Small intestine (tissue), 7 donors: ENCODE measurements around the gene SEMA5B. TPM values are rescaled to one million over a fixed set of nuclear protein-coding genes. Genes with fewer than 3 reads are reported as not detected.

ENCODE experiments used
- DNase-seq, 2 donors: peaks; one replicate each; pipeline versions ENCODE4 v3.0.0 to v3.0.0-alpha.2; 2013
- FAIRE-seq: peaks from 2 replicates; lab custom pipeline; 2012; peaks lifted over from hg19 to GRCh38; lab: Jason Lieb, UNC
- H3K27ac ChIP-seq, 3 donors: one replicate each; pipeline ENCODE4 v1.5.1; 2013; ENCODE audit warnings: low read length in 2 of 3, mild to moderate bottlenecking in 2 of 3, control low read depth in 1 of 3, inconsistent platforms in 1 of 3, low read depth in 1 of 3, moderate library complexity in 1 of 3
- H3K27me3 ChIP-seq, 3 donors: one replicate each; pipeline ENCODE4 v1.6.1; 2013; ENCODE audit warnings: low read length in 3 of 3, inconsistent platforms in 1 of 3; ENCODE audit not compliant: control insufficient read depth in 3 of 3, insufficient read depth in 3 of 3
- H3K36me3 ChIP-seq, 3 donors: one replicate each; pipeline ENCODE4 v1.6.1; 2013; ENCODE audit warnings: low read length in 3 of 3, inconsistent platforms in 1 of 3, low read depth in 1 of 3, mild to moderate bottlenecking in 1 of 3, moderate library complexity in 1 of 3; ENCODE audit not compliant: control insufficient read depth in 3 of 3, insufficient read depth in 2 of 3
- H3K4me1 ChIP-seq, 3 donors: one replicate each; pipeline ENCODE4 v1.6.1; 2013; ENCODE audit warnings: low read length in 2 of 3, inconsistent platforms in 1 of 3, low read depth in 1 of 3, mild to moderate bottlenecking in 1 of 3, moderate library complexity in 1 of 3; ENCODE audit not compliant: control insufficient read depth in 3 of 3, insufficient read depth in 2 of 3
- H3K4me3 ChIP-seq, 3 donors: one replicate each; pipeline ENCODE4 v1.5.1; 2013; ENCODE audit warnings: low read length in 3 of 3, control low read depth in 1 of 3, inconsistent platforms in 1 of 3, low read depth in 1 of 3, mild to moderate bottlenecking in 1 of 3, moderate library complexity in 1 of 3
- H3K9me3 ChIP-seq, 2 donors: one replicate each; pipeline ENCODE4 v1.6.1; 2013; ENCODE audit warnings: low read depth in 1 of 2, low read length in 1 of 2; ENCODE audit not compliant: control insufficient read depth in 2 of 2, insufficient read depth in 1 of 2
- WGBS, 3 donors: extraction: QIAGEN DNeasy Blood & Tissue Kit; methylation state at CpG; one replicate each; pipeline ENCODE4 v1.1.7; 2013; 5-methylcytosine and 5-hydroxymethylcytosine counted together
- polyA plus RNA-seq, 4 donors: library from polyadenylated mRNA; stranded (reverse) in 3 of 4; unstranded in 1 of 4; fragments of 200-250 nt in 3 of 4; fragments of 120-200 nt in 1 of 4; gene quantifications; one replicate each; pipeline versions ENCODE4 v1.2.1 to v1.2.3, GENCODE V29; 2013
- donor health status: healthy with polysubstance abuse.
- donor health status: control.
- donor health status: control.
- donor health status: Bipolar disorder and iron deficiency.
- donor health status: healthy.

SEMA5B gene
- polyA plus RNA-seq, 4 donors, result 0.75 to 4.0 (median 1.9) TPM; not detected in 1

DNA sequence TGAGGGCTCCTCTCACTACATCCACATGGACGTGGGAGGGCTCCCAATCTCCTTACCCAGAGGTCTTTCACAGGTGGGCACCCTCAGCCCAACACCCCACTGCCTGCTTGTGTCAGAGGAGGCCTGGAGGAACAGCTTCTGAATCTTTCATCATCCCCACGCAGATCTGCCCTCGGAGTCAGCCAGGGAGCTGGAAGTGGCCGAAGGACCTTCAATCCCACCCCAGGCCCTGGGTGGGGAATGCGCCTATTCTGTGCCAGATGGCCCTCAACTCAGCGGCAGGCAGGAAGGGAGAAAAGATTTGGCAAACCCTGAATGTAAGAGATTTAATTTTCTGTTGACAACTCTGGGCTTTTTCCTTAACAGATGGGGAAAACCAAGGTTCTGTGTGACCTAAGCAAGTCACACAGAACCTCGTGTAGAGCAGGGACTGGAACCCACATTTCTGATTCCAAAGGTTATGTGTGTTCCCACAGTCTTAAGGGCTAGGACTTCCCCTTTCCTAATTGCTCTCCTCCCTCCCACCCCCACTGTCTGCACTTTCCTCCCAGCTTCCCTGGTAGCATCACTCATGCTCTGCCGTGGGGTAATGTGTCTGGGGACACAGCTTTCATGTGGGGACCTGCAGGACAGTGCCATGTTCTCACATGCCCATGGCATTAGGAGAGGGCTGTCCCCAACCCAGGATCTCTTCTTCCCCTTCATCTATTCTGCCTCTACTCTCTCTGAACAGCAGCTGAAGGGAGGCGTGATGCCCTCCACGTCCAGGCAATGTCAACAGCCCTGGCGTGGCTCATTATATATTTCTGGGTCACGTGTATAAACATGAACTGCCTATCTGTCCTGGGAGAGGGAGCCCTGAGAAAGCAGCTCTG is 98.1 kb downstream of the SEMA5B start:
- Histone ChIP-seq H3K4me3 (no peak overlapping the region), H3K27me3 (no peaks in the 10 kb centered on the region), H3K36me3 (no peaks in the 10 kb centered on the region), H3K9me3 (no peaks in the 10 kb centered on the region), H3K27ac (no peak overlapping the region), H3K4me1 (peaks cover 0 to 25% (median 0%) of the 10 kb centered on the region in 3 donors)
- DNase-seq, result peak in 1 of 2 donors; percentile 26
- FAIRE-seq, result no peak
- 49 to 57% (median 55%) methylated on average over 12 of the region's 12 CpGs for WGBS, 3 donors

DNA sequence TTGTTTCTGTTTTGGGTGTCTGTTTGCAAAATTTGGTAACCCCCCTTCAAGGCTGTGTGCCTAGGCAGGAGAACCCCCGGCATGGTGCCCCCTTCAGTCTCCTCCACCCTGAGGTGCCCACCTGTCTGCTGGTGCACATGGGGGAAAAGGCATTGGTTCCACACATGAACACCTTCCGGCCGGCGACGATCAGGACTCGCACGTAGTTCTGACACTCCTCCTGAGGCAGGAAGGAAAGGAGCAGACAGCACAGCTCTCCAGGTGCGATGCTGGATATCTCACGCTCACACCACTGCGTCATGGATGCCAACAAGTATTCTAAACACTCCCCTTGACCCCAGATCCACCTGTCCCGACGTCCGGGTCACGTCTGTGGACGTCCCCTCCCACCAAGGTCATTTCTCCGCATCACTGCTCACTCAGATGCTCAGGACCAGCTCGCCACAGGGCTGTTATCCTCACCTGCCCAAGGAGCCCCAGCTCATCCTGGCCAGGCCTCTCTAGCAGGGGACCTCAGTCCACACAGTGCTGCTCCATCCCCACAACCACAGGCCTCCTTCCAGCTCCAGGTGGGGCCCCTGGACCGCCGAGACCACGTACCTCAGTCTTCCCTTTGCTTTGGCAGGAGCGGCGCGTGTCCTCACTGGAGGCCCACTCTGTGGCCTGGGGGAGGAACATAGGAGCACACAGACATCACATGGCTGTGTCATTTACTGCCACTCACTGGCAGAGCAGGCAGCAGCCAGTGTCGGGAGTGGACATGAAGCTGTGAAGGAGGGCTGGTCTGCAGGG is 99.0 kb downstream of the SEMA5B start:
- 83 to 86% (median 83%) methylated on average over 24 of the region's 24 CpGs for WGBS, 3 donors
- H3K27me3 ChIP-seq, result peaks cover 0 to 1% (median 0%) of the 10 kb centered on the region in 3 donors
- no peaks in the 10 kb centered on the region for H3K36me3 ChIP-seq
- DNase-seq (no peak), FAIRE-seq (no peak)
- no peak overlapping the region for H3K27ac ChIP-seq
- peaks cover 0 to 25% (median 0%) of the 10 kb centered on the region in 3 donors for H3K4me1 ChIP-seq
- no peak overlapping the region for H3K4me3 ChIP-seq
- H3K9me3 ChIP-seq, result no peaks in the 10 kb centered on the region

DNA sequence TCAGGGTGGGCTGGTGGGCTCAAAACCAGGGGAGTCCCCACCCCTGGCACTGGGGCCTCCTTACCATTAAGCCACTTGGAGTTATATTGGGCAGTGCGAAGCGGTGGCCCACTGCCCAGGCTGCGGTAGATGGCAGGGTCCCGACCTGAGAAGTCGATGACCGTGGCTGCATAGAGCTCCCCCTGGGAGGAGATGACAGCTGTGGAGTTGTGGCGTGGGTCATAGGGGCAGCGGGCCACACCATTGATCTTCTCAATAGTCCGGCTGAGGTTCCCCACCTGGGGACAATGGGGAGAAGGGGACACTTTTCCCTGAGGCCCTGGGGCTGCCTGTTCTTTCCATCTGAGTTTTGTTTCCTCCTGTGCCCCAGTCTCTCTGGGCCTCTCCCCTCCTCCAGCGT is 99.8 kb downstream of the SEMA5B start:
- no peak for FAIRE-seq
- WGBS, 3 donors, result 88 to 96% (median 90%) methylated on average over 9 to 10 of the region's 10 CpGs
- peaks cover 0 to 10% (median 3%) of the 10 kb centered on the region in 3 donors for H3K27me3 ChIP-seq
- no peak overlapping the region for H3K4me3 ChIP-seq
- H3K27ac ChIP-seq, result no peak overlapping the region
- no peak for DNase-seq
- peaks cover 0 to 21% (median 0%) of the 10 kb centered on the region in 3 donors for H3K4me1 ChIP-seq
- no peaks in the 10 kb centered on the region for H3K36me3 ChIP-seq
- no peaks in the 10 kb centered on the region for H3K9me3 ChIP-seq

DNA sequence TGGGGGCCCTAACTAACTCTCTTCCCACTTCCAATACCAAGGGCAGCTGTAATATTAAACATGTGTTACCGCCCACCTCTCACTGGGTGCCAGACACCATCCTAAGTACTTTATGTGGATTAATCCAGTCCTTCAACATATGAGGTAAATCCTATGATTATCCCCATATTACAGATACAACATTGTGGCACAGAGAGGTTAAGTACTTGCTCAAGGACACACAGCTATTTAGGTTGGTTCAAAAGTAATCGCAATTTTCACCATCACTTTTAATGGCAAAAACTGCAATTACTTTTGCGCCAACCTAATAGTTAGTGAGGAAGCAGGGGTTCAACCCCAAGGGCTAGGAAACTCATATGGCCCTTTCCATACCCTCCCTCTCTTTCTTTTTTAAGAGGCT is 100.8 kb downstream of the SEMA5B start:
- Histone ChIP-seq H3K27ac (no peak overlapping the region), H3K4me1 (peaks cover 0 to 17% (median 0%) of the 10 kb centered on the region in 3 donors), H3K4me3 (no peak overlapping the region), H3K27me3 (peaks cover 6 to 19% (median 7%) of the 10 kb centered on the region in 3 donors), H3K36me3 (no peaks in the 10 kb centered on the region), H3K9me3 (no peaks in the 10 kb centered on the region)
- no peak for FAIRE-seq
- no peak for DNase-seq
- WGBS, 3 donors, result 90 to 98% (median 97%) methylated on average over 3 of the region's 3 CpGs

DNA sequence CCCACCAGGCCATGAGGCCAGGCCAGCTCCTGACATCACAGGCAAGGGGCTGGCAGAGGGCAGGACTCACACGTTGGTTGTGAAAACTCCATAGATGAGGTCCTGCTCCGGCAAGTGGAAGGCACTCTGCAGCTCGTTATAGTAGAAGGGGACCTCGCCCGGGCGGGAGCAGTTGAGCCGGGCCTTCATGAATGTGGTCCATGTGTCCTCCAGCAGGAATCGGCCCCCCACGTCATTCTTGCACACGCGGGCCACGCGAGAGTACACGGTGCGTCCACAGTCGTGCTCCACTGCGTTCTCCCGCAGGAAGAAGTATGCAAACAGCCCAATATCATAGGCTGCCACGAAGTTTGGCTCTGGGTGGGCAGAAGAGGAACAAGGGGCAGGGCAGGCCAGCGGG is 101.2 kb downstream of the SEMA5B start:
- H3K27me3 ChIP-seq, result peaks cover 7 to 24% (median 8%) of the 10 kb centered on the region in 3 donors
- H3K9me3 ChIP-seq, result no peaks in the 10 kb centered on the region
- peaks cover 0 to 17% (median 0%) of the 10 kb centered on the region in 3 donors for H3K4me1 ChIP-seq
- no peak overlapping the region for H3K27ac ChIP-seq
- H3K36me3 ChIP-seq, result no peaks in the 10 kb centered on the region
- WGBS, 3 donors, result 88 to 91% (median 89%) methylated on average over 20 of the region's 20 CpGs
- DNase-seq, result no peak
- no peak overlapping the region for H3K4me3 ChIP-seq
- FAIRE-seq, result no peak

DNA sequence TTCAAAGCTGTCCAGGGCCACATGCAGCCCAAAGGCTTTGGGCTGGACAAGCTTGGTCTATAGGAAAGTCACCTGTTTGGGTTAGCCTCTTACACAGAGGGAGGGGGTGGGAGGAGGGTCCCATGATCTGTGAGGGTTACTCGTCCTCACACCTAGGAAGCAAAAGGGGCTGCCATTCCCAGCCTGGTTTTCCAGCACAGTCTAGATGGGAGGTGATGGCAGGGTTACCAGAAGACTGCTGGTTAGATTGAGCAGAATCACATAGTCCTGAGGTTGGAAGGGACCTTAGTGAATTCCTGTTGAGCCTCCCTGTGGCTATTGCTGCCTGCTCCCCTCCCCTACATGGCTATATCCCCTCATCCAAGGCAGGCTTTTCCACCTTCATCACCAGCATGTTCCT is 101.8 kb downstream of the SEMA5B start:
- WGBS, 3 donors, result 73 to 82% (median 80%) methylated on average over 1 of the region's 1 CpG
- Histone ChIP-seq H3K4me3 (no peak overlapping the region), H3K9me3 (no peaks in the 10 kb centered on the region), H3K4me1 (peaks cover 0 to 17% (median 0%) of the 10 kb centered on the region in 3 donors), H3K36me3 (no peaks in the 10 kb centered on the region), H3K27ac (no peak overlapping the region), H3K27me3 (peaks cover 8 to 29% (median 10%) of the 10 kb centered on the region in 3 donors)
- FAIRE-seq (no peak), DNase-seq (no peak)

DNA sequence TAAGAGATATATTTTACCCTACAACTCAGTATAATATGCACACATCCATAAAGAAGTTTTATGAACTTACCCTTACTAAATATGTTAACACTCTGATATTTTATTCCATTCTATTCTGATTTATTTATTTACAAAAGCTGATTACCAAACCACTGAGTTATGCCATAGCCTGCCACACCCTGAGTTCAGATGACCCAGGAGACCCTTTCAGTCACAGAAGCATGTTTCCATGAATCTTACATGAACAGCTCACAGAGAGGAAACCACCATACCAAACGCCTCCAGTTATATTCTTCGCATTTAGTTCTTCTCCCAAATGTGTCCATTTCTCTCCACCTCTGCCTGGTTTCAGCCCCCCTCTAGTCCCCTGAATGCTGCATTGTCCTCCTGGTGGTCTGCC is 103.5 kb downstream of the SEMA5B start:
- no peak overlapping the region for H3K4me3 ChIP-seq
- no peak overlapping the region for H3K27ac ChIP-seq
- DNase-seq (no peak), FAIRE-seq (no peak)
- peaks cover 0 to 7% (median 0%) of the 10 kb centered on the region in 3 donors for H3K4me1 ChIP-seq
- no peaks in the 10 kb centered on the region for H3K9me3 ChIP-seq
- no peaks in the 10 kb centered on the region for H3K36me3 ChIP-seq
- WGBS, 3 donors, result 81 to 92% (median 82%) methylated on average over 2 of the region's 2 CpGs
- peaks cover 8 to 29% (median 10%) of the 10 kb centered on the region in 3 donors for H3K27me3 ChIP-seq

DNA sequence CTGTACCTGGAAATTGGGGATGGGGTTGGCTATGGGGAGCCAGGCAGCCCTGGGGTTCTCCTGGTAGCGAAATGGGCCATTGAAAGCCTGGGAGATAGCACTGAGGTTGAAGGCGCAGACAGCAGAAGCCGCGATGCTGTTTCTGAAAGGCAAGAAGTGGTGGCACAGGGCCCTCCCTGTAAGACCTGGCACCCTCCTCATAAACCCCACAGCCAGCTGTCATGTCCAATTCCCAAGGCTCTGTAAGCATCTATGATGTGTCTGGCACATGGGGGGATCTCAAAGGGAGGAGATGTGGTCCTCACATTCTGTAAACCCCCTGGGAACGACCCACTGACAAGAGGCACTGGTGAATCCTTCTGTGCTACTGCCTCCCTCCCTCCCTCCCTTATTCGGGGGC is 104.0 kb downstream of the SEMA5B start:
- H3K36me3 ChIP-seq, result no peaks in the 10 kb centered on the region
- H3K27me3 ChIP-seq, result peaks cover 8 to 29% (median 10%) of the 10 kb centered on the region in 3 donors
- H3K4me1 ChIP-seq, result peaks cover 0 to 5% (median 0%) of the 10 kb centered on the region in 3 donors
- no peaks in the 10 kb centered on the region for H3K9me3 ChIP-seq
- WGBS, 3 donors, result 75 to 84% (median 80%) methylated on average over 6 of the region's 6 CpGs
- no peak for DNase-seq
- FAIRE-seq, result no peak
- H3K27ac ChIP-seq, result no peak overlapping the region
- no peak overlapping the region for H3K4me3 ChIP-seq
